Measurements from ENCODE around the gene SCAMP5. TPM values are rescaled to one million over a fixed set of nuclear protein-coding genes. Genes with fewer than 3 reads are reported as not detected.

SCAMP5 gene
- polyA plus RNA-seq, 1 donor (not counting 4 experiments of a cell fraction or from before 2014, with no cell fraction given) = 1.9 TPM

GRCh38 chr15:75051191-75051608 lies 55.8 kb downstream of the SCAMP5 start:
- DNase-seq (ENCODE audit: low read depth, low spot score) (no peak), FAIRE-seq (no peak)
- no peaks in the 10 kb centered on the region for H4K20me1 ChIP-seq (ENCODE audit: control insufficient read depth, extremely low read depth, insufficient read depth, low read length)
- no peak overlapping the region for H2AFZ ChIP-seq (ENCODE audit: control insufficient read depth, low read length)
- no peaks in the 10 kb centered on the region for H3K9me1 ChIP-seq (ENCODE audit: control insufficient read depth, extremely low read depth, insufficient read depth, low read length)
- H3K27ac ChIP-seq (ENCODE audit: control insufficient read depth, insufficient read depth, low read length) = no peak overlapping the region
- H3K4me1 ChIP-seq (ENCODE audit: control insufficient read depth, extremely low read depth, insufficient read depth, low read length) = no peaks in the 10 kb centered on the region
- no peak overlapping the region for H3K9ac ChIP-seq (ENCODE audit: control insufficient read depth, extremely low read depth, insufficient read depth, low read length)
- no peaks in the 10 kb centered on the region for H3K27me3 ChIP-seq (ENCODE audit: control insufficient read depth, extremely low read depth, insufficient read depth, low read length)
- H3K9me3 ChIP-seq (ENCODE audit: control insufficient read depth, low read depth, low read length) = no peaks in the 10 kb centered on the region
- TF ChIP-seq CTCF (optimal IDR thresholded peaks at IDR 0.05 in 1 of 3, IDR thresholded peaks at IDR 0.05 in 1 of 3, conservative IDR thresholded peaks at IDR 0.05 in 1 of 3; ENCODE audit: extremely low read depth in 1 of 3, insufficient read depth in 2 of 3, low read length in 3 of 3) = no peak
- TF ChIP-seq EZH2 (IDR thresholded peaks at IDR 0.05; ENCODE audit: low read length) = no peak
- dilution Hi-C loops (cut with MboI; ENCODE audit: extremely low pct_ligation_motif_present, low sequenced_read_pairs) = no loop called here
- H3K4me2 ChIP-seq (ENCODE audit: control insufficient read depth, extremely low read depth, insufficient read depth, low read depth, low read length) = no peak overlapping the region
- H3K79me2 ChIP-seq (ENCODE audit: control insufficient read depth, insufficient read depth, low read length) = no peaks in the 10 kb centered on the region
- peaks cover 8% of the 10 kb centered on the region in 2 experiments for H3K36me3 ChIP-seq (ENCODE audit: control insufficient read depth in 2 of 2, extremely low read depth in 1 of 2, insufficient read depth in 2 of 2, low read length in 2 of 2)
- H3K4me3 ChIP-seq (ENCODE audit: control insufficient read depth in 2 of 3, extremely low read depth in 1 of 3, insufficient read depth in 2 of 3, low read depth in 1 of 3, low read length in 3 of 3) = no peak overlapping the region

GRCh38 chr15:75051711-75052110 lies 56.3 kb downstream of the SCAMP5 start:
- H3K27ac ChIP-seq (ENCODE audit: control insufficient read depth, insufficient read depth, low read length) = no peak overlapping the region
- H3K9ac ChIP-seq (ENCODE audit: control insufficient read depth, extremely low read depth, insufficient read depth, low read length) = no peak overlapping the region
- no peak for DNase-seq (ENCODE audit: low read depth, low spot score)
- H3K9me3 ChIP-seq (ENCODE audit: control insufficient read depth, low read depth, low read length) = no peaks in the 10 kb centered on the region
- no peaks in the 10 kb centered on the region for H4K20me1 ChIP-seq (ENCODE audit: control insufficient read depth, extremely low read depth, insufficient read depth, low read length)
- no peaks in the 10 kb centered on the region for H3K79me2 ChIP-seq (ENCODE audit: control insufficient read depth, insufficient read depth, low read length)
- no peaks in the 10 kb centered on the region for H3K27me3 ChIP-seq (ENCODE audit: control insufficient read depth, extremely low read depth, insufficient read depth, low read length)
- no peaks in the 10 kb centered on the region for H3K9me1 ChIP-seq (ENCODE audit: control insufficient read depth, extremely low read depth, insufficient read depth, low read length)
- H3K4me3 ChIP-seq (ENCODE audit: control insufficient read depth in 2 of 3, extremely low read depth in 1 of 3, insufficient read depth in 2 of 3, low read depth in 1 of 3, low read length in 3 of 3) = no peak overlapping the region
- H3K36me3 ChIP-seq (ENCODE audit: control insufficient read depth in 2 of 2, extremely low read depth in 1 of 2, insufficient read depth in 2 of 2, low read length in 2 of 2) = peaks cover 8% of the 10 kb centered on the region in 2 experiments
- dilution Hi-C loops (cut with MboI; ENCODE audit: extremely low pct_ligation_motif_present, low sequenced_read_pairs) = no loop called here
- no peak overlapping the region for H2AFZ ChIP-seq (ENCODE audit: control insufficient read depth, low read length)
- no peaks in the 10 kb centered on the region for H3K4me1 ChIP-seq (ENCODE audit: control insufficient read depth, extremely low read depth, insufficient read depth, low read length)
- TF ChIP-seq EZH2 (IDR thresholded peaks at IDR 0.05; ENCODE audit: low read length) = no peak
- TF ChIP-seq CTCF (optimal IDR thresholded peaks at IDR 0.05 in 1 of 3, IDR thresholded peaks at IDR 0.05 in 1 of 3, conservative IDR thresholded peaks at IDR 0.05 in 1 of 3; ENCODE audit: extremely low read depth in 1 of 3, insufficient read depth in 2 of 3, low read length in 3 of 3) = no peak
- H3K4me2 ChIP-seq (ENCODE audit: control insufficient read depth, extremely low read depth, insufficient read depth, low read depth, low read length) = no peak overlapping the region
- no peak for FAIRE-seq

Data from keratinocyte (primary cell).